Measurements from ENCODE around the gene HERPUD1. TPM values are rescaled to one million over a fixed set of nuclear protein-coding genes. Genes with fewer than 3 reads are reported as not detected.
"Not testable (repeated sequence)": the region's sequence is repeated elsewhere in the genome, so short reads cannot be mapped to it uniquely, and the experiment has no call there.

HERPUD1 gene, protein sequence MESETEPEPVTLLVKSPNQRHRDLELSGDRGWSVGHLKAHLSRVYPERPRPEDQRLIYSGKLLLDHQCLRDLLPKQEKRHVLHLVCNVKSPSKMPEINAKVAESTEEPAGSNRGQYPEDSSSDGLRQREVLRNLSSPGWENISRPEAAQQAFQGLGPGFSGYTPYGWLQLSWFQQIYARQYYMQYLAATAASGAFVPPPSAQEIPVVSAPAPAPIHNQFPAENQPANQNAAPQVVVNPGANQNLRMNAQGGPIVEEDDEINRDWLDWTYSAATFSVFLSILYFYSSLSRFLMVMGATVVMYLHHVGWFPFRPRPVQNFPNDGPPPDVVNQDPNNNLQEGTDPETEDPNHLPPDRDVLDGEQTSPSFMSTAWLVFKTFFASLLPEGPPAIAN
- total RNA-seq, result 97.7 TPM

DNA sequence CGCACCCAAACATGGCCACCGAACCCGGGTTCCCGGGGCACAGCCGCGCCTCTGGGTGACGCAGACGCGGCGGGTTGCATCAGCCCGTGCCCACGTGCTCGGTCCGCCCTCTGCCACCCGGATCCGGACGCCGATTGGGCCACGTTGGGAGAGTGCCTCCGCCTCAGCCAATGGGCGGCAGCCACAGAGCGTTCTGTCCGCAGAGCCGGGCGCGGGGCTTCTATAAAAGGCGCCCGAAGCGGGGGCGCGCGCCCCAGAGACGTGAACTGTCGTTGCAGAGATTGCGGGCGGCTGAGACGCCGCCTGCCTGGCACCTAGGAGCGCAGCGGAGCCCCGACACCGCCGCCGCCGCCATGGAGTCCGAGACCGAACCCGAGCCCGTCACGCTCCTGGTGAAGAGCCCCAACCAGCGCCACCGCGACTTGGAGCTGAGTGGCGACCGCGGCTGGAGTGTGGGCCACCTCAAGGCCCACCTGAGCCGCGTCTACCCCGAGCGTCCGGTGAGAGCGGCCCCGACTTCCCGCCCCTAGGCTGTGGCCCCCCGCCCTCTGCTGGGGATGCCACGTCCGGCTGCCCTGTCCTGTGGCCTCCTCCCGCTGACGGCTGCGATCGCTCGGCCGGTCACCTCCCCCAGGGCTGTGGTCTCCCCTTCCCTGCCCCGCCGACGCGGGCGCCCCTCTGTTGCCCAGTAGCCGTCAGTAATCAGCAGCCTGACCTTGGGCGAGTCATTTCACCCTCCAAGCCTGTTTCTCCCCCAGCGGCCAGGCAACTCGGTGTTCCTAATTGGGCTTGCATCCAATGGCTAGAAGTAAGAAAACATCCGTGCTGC lies at the start of gene HERPUD1:
Gene HERPUD1, plus strand, starts transcription at position 251 of the 829 bp plus-strand sequence. Its CDS starts 103 bp downstream, at position 354.
- no peaks in the 10 kb centered on the region for H3K27me3 ChIP-seq
- peak; percentile 32 to 66 for TF ChIP-seq POLR2A (IDR thresholded peaks at IDR 0.05)
- TF ChIP-seq CTCF (IDR thresholded peaks at IDR 0.05), result no peak
- TF ChIP-seq POLR2AphosphoS5 (IDR thresholded peaks at IDR 0.05; ENCODE audit: insufficient read depth in 1 of 2, low read depth in 1 of 2), result peak; percentile 93 to 99
- H3K9me3 ChIP-seq, result no peaks in the 10 kb centered on the region
- H3K4me3 ChIP-seq, result peak within 1 kb of the TSS; percentile 82 to 96
- H3K27ac ChIP-seq, result peak within 1 kb of the TSS; percentile 100
- peak; percentile 98 to 99 for DNase-seq (ENCODE audit: extremely low spot score in 2 of 2)
- H3K4me1 ChIP-seq, result peaks cover 43% of the 10 kb centered on the region
- peaks cover 0 to 24% of the 10 kb centered on the region in 2 donors for H3K36me3 ChIP-seq
- intact Hi-C loops (cut with DNase I), result loop anchor here (5.0 to 10.0 kb wide), 2 partner anchors 55 to 67 kb away; partner anchors contain the start of genes NLRC5 and SLC12A3

DNA sequence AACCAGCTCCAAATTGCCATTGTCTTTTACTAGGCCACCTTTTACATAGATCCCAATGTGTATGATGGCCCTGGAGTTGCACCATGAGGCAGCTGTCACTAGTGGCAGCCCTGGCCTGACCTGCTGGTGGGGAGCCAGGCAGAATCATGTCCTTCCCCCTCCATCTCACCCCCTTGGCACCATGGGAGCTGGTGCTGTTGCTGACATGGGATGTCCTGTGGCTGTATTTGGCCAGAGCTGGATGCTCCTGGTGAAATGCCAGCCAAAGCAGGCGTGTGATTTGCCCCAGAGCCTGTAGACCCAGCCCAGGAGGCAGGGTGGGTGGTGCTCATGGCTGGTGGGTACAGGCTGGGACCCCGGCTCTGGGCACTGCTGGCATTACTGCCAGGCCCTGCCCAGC lies 48.4 kb upstream of the HERPUD1 start:
- Histone ChIP-seq H3K4me3 (no peak overlapping the region), H3K4me1 (no peaks in the 10 kb centered on the region), H3K9me3 (no peaks in the 10 kb centered on the region), H3K36me3 (no peaks in the 10 kb centered on the region), H3K27me3 (no peaks in the 10 kb centered on the region), H3K27ac (no peak overlapping the region)
- intact Hi-C loops (cut with DNase I), result no loop called here
- TF ChIP-seq POLR2AphosphoS5 (IDR thresholded peaks at IDR 0.05; ENCODE audit: insufficient read depth in 1 of 2, low read depth in 1 of 2), result no peak
- no peak for TF ChIP-seq CTCF (IDR thresholded peaks at IDR 0.05)
- no peak for TF ChIP-seq POLR2A (IDR thresholded peaks at IDR 0.05)
- DNase-seq (ENCODE audit: extremely low spot score in 2 of 2), result no peak

DNA sequence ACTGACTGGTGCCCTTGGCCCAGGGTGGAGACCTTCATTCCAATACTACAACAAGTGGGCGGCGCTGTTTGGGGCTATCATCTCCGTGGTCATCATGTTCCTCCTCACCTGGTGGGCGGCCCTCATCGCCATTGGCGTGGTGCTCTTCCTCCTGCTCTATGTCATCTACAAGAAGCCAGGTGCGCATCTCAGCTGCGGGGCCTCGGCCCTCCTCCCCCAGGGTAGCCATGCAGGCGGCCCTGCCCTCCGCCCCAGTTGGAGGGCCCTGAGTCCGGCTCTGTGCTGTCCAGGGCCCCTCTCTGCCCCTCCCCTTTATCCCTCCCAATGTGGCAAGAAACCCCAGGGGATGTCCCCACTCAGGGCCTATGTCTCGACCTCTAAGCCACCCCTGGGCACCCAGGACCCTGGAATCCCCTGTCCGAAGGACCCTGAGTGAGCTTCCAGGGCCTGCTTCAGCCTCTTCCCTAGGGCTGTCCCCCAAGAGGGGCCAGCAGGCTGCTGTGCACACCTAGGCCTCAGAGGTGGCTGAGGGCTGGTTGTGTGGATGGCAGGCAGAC lies 47.8 kb upstream of the HERPUD1 start:
- no peak for DNase-seq (ENCODE audit: extremely low spot score in 2 of 2)
- H3K27me3 ChIP-seq, result no peaks in the 10 kb centered on the region
- no peaks in the 10 kb centered on the region for H3K9me3 ChIP-seq
- no peaks in the 10 kb centered on the region for H3K4me1 ChIP-seq
- TF ChIP-seq POLR2A (IDR thresholded peaks at IDR 0.05) (no peak), CTCF (IDR thresholded peaks at IDR 0.05) (no peak), POLR2AphosphoS5 (IDR thresholded peaks at IDR 0.05; ENCODE audit: insufficient read depth in 1 of 2, low read depth in 1 of 2) (no peak)
- H3K27ac ChIP-seq, result no peak overlapping the region
- no peak overlapping the region for H3K4me3 ChIP-seq
- intact Hi-C loops (cut with DNase I), result no loop called here
- no peaks in the 10 kb centered on the region for H3K36me3 ChIP-seq

DNA sequence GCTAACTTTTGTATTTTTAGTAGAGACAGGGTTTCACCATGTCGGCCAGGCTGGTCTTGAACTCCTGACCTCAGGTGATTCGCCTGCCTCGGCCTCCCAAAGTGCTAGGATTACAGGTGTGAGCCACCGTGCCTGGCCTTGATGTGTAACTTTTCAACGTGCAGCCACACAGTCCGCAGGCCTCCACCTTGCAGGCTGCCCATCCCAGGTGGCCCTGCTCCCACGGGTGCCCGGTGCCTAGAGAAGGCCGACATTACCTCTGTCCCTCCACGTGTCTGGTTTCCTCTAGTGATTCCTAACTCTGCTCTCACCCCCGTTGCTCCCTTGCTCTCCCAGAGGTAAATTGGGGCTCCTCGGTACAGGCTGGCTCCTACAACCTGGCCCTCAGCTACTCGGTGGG lies 47.0 kb upstream of the HERPUD1 start:
- H3K27ac ChIP-seq; intact Hi-C loops (cut with DNase I); H3K9me3 ChIP-seq; H3K36me3 ChIP-seq; H3K4me3 ChIP-seq; H3K27me3 ChIP-seq; DNase-seq (ENCODE audit: extremely low spot score in 2 of 2); H3K4me1 ChIP-seq: not testable (repeated sequence)

DNA sequence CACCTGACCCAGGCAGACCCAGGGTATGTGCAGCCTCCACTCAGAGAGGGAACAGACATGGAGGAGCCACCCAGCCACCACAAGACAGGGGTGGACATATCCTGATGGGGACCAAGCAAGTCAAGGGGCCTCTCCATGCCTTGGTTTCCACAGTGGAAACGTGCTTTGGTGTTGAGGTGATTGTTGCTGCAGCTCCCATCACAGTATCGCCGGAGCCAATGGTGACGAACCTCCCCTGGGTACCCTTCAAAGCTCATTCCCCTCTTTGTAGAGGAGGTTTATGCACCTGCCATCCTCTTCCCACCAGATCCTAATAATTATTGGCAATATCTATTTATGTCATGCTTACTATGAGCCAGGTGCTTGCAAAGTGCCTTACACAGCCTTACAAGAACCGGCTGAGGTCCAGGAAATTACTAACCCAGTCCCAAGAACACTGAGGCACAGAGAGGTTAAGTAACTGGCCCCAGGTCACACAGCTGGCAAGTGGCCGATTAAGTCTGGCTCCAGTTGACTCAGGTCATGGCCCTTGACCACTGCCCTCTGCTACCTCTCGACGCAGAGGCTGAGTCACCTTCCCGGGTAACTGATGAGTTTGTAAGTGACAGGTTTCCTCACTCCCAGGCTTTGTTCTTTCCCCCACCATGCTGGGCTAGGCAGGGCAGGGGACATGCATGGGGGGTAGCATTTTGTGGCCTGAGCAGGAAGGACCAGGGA lies 46.3 kb upstream of the HERPUD1 start:
- Histone ChIP-seq H3K36me3 (no peaks in the 10 kb centered on the region), H3K9me3 (no peaks in the 10 kb centered on the region), H3K27ac (no peak overlapping the region), H3K27me3 (no peaks in the 10 kb centered on the region), H3K4me3 (no peak overlapping the region), H3K4me1 (no peaks in the 10 kb centered on the region)
- intact Hi-C loops (cut with DNase I), result no loop called here
- TF ChIP-seq POLR2AphosphoS5 (IDR thresholded peaks at IDR 0.05; ENCODE audit: insufficient read depth in 1 of 2, low read depth in 1 of 2) (no peak), CTCF (IDR thresholded peaks at IDR 0.05) (no peak), POLR2A (IDR thresholded peaks at IDR 0.05) (no peak)
- DNase-seq (ENCODE audit: extremely low spot score in 2 of 2), result no peak

Measured in vagina (tissue), 2 donors.